ENCODE data around the gene PLA2G4B.

DNA sequence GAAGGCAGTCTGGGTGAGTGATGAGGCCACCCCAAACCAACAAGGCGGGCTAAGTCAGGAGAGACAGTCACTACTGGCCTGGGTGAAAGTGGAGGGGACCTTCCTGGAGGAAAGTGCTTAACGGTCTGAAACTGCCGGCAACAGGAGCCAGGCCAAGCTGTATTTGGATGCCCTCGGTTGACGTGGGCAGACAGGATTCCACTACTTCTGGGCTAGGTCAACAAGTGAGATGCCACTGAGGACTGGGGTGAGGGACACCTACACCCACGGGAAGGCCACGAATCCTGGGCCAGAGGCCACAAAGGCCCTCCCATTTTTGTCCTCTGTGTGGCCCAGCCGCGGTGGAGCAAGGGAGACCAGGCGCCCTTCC is 42.9 kb downstream of the PLA2G4B start:
- TF ChIP-seq, protein P1, sequence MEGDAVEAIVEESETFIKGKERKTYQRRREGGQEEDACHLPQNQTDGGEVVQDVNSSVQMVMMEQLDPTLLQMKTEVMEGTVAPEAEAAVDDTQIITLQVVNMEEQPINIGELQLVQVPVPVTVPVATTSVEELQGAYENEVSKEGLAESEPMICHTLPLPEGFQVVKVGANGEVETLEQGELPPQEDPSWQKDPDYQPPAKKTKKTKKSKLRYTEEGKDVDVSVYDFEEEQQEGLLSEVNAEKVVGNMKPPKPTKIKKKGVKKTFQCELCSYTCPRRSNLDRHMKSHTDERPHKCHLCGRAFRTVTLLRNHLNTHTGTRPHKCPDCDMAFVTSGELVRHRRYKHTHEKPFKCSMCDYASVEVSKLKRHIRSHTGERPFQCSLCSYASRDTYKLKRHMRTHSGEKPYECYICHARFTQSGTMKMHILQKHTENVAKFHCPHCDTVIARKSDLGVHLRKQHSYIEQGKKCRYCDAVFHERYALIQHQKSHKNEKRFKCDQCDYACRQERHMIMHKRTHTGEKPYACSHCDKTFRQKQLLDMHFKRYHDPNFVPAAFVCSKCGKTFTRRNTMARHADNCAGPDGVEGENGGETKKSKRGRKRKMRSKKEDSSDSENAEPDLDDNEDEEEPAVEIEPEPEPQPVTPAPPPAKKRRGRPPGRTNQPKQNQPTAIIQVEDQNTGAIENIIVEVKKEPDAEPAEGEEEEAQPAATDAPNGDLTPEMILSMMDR (IDR thresholded peaks at IDR 0.05; ENCODE audit: insufficient read depth, low read depth, low read length) = no peak
- no peak for TF ChIP-seq EZH2 (IDR thresholded peaks at IDR 0.05; ENCODE audit: insufficient read depth, low read length)

All from astrocyte (in vitro differentiated cells and primary cell).